ENCODE results near the gene ITCH. TPM values are rescaled to one million over a fixed set of nuclear protein-coding genes. Genes with fewer than 3 reads are reported as not detected.
A peak's percentile ranks its signal among the peaks of the same experiment; 100 is the strongest.

ITCH gene
- polyA plus RNA-seq, 1 donor from 2014 or later: 39.5 TPM

DNA sequence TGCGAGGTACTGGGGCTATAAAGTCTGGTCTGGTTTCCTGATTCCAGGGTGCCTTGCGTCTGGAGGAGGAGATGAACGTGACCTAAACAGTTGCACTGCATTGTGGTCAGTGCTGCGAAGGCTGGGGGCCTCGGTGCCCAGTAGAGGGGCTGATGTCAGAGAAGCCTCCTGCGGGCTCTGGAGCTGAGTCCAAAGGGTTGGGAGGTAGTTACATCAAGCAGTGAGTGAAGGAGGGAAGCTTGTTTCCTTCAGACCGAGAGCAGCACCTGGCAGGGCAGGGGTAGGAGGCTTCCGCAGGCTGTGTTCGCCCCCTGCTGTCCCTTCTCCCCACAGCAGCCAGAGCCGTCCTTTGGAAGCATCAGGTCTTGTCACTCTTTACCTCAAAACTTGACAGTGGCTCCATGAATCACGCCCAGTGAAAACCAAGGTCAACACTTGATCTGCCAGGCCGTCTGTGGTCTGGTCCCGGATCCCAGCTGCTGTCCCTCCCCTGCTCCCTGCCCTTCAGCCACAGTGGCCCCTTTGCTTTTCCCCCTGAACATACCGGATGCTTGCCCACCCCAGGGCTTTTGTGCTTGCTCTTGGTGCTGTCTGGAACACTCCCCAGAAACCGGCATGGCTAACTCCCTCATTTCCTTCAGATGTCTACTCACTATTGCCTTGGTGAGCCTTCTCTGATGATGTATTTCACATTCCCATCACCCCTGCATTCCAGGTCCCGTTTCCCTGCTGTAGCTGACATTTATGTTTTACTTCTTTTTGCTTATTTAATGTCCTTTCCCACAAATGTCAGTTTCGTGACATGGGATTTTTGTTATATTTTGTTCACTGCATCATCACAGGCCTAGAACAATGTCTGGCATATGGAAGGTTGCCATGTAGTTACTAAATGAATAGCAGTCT lies 160.1 kb downstream of the ITCH start:
- Histone ChIP-seq H3K9me3 (ENCODE audit: low read length) (no peaks in the 10 kb centered on the region), H3K9ac (ENCODE audit: low read length) (no peak overlapping the region), H3K36me3 (ENCODE audit: insufficient read depth, low read length) (no peaks in the 10 kb centered on the region), H3F3A (ENCODE audit: insufficient read depth, low read length, poor library complexity, severe bottlenecking) (no peaks in the 10 kb centered on the region), H3K9me2 (ENCODE audit: insufficient read depth, low read length) (no peaks in the 10 kb centered on the region), H2AFZ (ENCODE audit: low read depth, low read length) (no peak overlapping the region), H3K4me3 (ENCODE audit: low read length) (no peak overlapping the region), H3K4me2 (ENCODE audit: low read length) (no peak overlapping the region), H3K27me3 (ENCODE audit: insufficient read depth, low read depth, low read length) (no peaks in the 10 kb centered on the region), H3K27ac (ENCODE audit: low read length) (no peak overlapping the region), H3K79me2 (replicated peaks; ENCODE audit: insufficient read depth, low read length) (peaks cover 47% of the 10 kb centered on the region), H4K20me1 (ENCODE audit: insufficient read depth) (no peaks in the 10 kb centered on the region)
- TF ChIP-seq, protein P1, sequence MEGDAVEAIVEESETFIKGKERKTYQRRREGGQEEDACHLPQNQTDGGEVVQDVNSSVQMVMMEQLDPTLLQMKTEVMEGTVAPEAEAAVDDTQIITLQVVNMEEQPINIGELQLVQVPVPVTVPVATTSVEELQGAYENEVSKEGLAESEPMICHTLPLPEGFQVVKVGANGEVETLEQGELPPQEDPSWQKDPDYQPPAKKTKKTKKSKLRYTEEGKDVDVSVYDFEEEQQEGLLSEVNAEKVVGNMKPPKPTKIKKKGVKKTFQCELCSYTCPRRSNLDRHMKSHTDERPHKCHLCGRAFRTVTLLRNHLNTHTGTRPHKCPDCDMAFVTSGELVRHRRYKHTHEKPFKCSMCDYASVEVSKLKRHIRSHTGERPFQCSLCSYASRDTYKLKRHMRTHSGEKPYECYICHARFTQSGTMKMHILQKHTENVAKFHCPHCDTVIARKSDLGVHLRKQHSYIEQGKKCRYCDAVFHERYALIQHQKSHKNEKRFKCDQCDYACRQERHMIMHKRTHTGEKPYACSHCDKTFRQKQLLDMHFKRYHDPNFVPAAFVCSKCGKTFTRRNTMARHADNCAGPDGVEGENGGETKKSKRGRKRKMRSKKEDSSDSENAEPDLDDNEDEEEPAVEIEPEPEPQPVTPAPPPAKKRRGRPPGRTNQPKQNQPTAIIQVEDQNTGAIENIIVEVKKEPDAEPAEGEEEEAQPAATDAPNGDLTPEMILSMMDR (IDR thresholded peaks at IDR 0.05; ENCODE audit: poor library complexity, severe bottlenecking): peak; percentile 32
- TF ChIP-seq RAD21 (conservative IDR thresholded peaks at IDR 0.05) (peak; percentile 24), EP300 (conservative IDR thresholded peaks at IDR 0.05; ENCODE audit: poor library complexity, severe bottlenecking) (no peak), SMC3 (conservative IDR thresholded peaks at IDR 0.05; ENCODE audit: poor library complexity) (peak; percentile 30), MXI1 (conservative IDR thresholded peaks at IDR 0.05; ENCODE audit: poor library complexity, severe bottlenecking) (no peak)

DNA sequence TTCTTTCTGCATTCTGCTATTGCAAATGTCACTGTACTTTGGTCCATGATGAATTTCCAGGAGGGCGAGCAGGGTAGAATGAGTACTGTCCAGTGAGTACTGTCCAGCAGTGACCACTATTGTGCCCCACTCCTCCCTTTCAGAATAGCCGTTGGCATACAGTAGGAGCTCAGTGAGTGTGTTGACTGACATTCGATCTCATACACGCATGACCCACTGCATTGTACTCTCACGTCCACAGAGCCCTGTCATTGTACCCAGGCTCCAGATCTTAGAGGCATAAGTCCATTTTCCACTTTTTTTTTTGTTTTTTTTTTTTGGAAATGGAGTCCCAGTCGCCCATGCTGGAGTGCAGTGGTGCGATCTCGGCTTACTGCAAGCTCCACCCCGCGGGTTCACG lies 161.4 kb downstream of the ITCH start:
- Histone ChIP-seq H2AFZ (ENCODE audit: low read depth, low read length) (no peak overlapping the region), H3F3A (ENCODE audit: insufficient read depth, low read length, poor library complexity, severe bottlenecking) (no peaks in the 10 kb centered on the region), H3K4me3 (ENCODE audit: low read length) (no peak overlapping the region), H3K27me3 (ENCODE audit: insufficient read depth, low read depth, low read length) (no peaks in the 10 kb centered on the region), H3K9ac (ENCODE audit: low read length) (no peak overlapping the region), H3K4me2 (ENCODE audit: low read length) (no peak overlapping the region), H3K79me2 (replicated peaks; ENCODE audit: insufficient read depth, low read length) (peaks cover 36% of the 10 kb centered on the region), H3K27ac (ENCODE audit: low read length) (no peak overlapping the region), H4K20me1 (ENCODE audit: insufficient read depth) (no peaks in the 10 kb centered on the region), H3K9me2 (ENCODE audit: insufficient read depth, low read length) (no peaks in the 10 kb centered on the region), H3K9me3 (ENCODE audit: low read length) (no peaks in the 10 kb centered on the region), H3K36me3 (ENCODE audit: insufficient read depth, low read length) (no peaks in the 10 kb centered on the region)
- TF ChIP-seq, protein P1 (IDR thresholded peaks at IDR 0.05; ENCODE audit: poor library complexity, severe bottlenecking): no peak
- TF ChIP-seq POLR2AphosphoS5 (IDR thresholded peaks at IDR 0.05): no peak
- no peak for TF ChIP-seq EP300 (conservative IDR thresholded peaks at IDR 0.05; ENCODE audit: poor library complexity, severe bottlenecking)
- TF ChIP-seq RAD21 (conservative IDR thresholded peaks at IDR 0.05): no peak
- no peak for TF ChIP-seq EZH2 (IDR thresholded peaks at IDR 0.05; ENCODE audit: borderline replicate concordance, insufficient read depth, low read length, poor library complexity, severe bottlenecking)
- TF ChIP-seq SMC3 (conservative IDR thresholded peaks at IDR 0.05; ENCODE audit: poor library complexity): no peak
- TF ChIP-seq REST (IDR thresholded peaks at IDR 0.05; ENCODE audit: borderline replicate concordance): no peak
- no peak for TF ChIP-seq TAF1 (IDR thresholded peaks at IDR 0.05; ENCODE audit: low read depth)
- TF ChIP-seq MXI1 (conservative IDR thresholded peaks at IDR 0.05; ENCODE audit: poor library complexity, severe bottlenecking): no peak

Data from neural cell (in vitro differentiated cells).